Astrocyte of the cerebellum (primary cell): ENCODE results near the gene STC2.

ENCODE experiments used
- DNase-seq: peaks from one replicate; pipeline ENCODE4 v3.0.0-alpha.2; 2011; ENCODE audit warnings: low read depth
- H3K4me3 ChIP-seq: 2 replicates; pipeline ENCODE4 v1.5.1; 2011; ENCODE audit warnings: mild to moderate bottlenecking, low read depth, low read length, moderate library complexity
- CTCF ChIP-seq: IDR thresholded peaks from 2 replicates; pipeline ENCODE4 v1.5.1; 2012; ENCODE audit warnings: low read length, low read depth, moderate library complexity, mild to moderate bottlenecking; ENCODE audit errors: missing control alignments
- in situ Hi-C: cut with HindIII; loops from 2 replicates; pipeline ENCODE4 v1.10.0; 2017; ENCODE audit warnings: low sequenced_read_pairs

Gene STC2

DNA sequence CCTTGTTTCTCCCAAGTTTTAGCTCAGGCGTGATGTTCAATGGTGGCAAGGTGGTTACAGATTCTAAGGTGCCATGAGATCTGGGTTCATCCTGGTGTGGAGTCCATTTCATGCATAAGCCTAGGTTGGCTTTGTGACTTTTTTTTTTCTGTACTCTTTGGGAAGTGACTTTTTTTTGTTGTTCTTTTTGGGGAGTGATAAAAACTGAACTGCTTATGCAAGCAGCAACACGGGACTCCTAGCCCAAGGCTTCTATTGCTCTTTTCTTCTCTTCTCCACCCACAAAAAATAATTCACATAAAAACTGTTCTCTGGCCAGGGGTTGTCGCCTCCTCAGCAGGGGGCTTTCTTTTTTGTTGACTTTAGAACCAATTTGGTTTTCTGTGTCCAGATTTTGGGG is 15.4 kb downstream of the STC2 start:
- DNase-seq, result no peak
- H3K4me3 ChIP-seq, result no peak overlapping the region
- no peak for TF ChIP-seq CTCF
- in situ Hi-C loops, result no loop called here

- DNase-seq, result no peak
- TF ChIP-seq CTCF, result no peak
- in situ Hi-C loops, result no loop called here
- H3K4me3 ChIP-seq, result no peak overlapping the region
Measured at GRCh38 chr5:173311818-173312585, 16.2 kb downstream of the STC2 start.

DNA sequence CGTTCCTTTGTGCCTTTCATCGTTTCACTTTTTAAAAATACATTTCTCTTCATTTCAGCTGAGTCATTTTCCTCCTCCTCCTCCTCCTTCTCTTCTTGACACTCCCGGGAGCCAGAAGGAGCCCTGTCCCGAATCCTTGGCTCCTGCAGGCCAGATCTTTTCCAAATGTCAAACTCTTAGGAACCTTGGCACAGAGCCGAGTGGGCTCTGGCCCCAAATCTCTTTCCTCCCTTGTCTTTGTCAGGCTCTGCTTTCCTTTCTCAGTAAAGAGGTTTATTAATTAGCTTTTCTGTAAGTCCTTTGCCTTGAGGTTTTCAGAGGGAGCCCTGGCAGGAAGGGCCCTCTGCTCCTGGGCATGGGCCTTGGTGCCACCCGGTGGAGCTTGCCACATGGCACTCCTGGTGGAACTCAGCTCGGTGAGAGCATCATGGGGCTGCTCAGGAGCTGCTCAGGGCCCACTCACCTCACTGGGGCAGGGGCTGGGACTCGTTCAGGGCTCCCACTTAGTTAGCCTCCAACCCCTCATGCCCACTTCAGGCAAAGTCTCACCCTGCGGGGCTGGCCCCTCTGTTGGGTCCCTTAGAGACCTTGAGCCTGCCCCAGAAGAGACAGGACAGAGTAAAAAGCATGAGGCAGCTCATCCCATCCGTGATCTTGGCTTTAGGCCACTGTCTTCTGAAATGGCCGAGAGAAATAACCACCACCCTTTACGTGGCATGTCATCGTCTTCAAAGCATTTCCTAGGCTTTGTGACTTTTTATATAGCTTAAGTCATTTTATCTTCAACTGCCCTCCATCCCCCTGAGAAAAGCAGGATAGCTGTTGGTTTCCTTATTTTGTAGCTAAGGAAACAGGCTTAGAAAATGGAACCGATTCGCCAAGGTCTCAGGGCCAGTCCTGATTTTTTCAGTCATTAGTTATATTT is 17.1 kb downstream of the STC2 start:
- DNase-seq, result no peak
- in situ Hi-C loops, result no loop called here
- no peak overlapping the region for H3K4me3 ChIP-seq
- no peak for TF ChIP-seq CTCF

DNA sequence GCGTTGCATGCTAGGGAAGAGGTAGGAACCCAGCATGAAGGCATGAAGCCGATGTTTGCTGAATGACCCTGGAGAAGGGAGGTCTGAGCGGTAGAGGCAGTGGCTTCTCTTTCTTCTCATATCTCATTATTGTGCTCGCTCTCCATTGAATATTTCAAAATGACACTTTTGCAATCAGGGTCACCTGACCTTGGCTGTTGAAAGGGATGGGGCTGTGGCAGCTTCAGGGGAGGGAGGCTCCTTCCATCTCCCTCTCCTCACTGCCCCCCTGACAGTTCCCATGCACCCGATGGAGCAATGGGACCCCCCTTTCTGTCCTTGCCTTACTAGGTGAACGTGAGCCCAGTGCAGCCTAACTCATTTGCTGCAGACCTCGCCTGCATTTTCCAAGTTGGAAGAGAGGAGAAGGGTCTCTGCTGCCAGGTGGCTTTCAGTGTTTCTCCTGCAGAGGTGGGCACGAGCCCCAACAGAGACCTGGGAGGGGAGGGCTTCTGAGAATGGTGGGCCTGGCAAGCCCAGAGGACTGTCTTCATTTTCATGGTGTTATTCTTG is 17.9 kb downstream of the STC2 start:
- H3K4me3 ChIP-seq, result no peak overlapping the region
- in situ Hi-C loops, result no loop called here
- no peak for TF ChIP-seq CTCF
- DNase-seq, result no peak

DNA sequence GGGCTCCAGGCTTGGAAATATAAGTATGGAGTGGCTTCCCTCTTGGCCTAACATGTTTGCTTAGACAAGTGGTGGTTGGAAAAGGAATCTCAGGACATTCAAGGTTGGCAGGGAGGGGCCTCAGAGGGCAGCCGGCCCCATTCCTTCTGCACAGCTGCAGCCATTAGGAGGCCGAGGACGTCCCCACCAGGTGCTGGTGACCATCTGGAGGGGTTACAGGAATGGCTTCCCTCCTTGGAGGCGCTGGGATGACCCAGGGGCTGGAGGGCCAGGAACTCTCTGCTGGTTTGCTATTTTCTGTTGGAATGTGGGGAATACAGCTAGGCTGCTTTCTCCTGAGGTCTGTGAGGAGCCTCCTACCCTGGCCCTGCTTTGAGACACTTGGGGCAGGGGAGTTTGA is 18.5 kb downstream of the STC2 start:
- no peak for TF ChIP-seq CTCF
- no peak for DNase-seq
- in situ Hi-C loops, result no loop called here
- no peak overlapping the region for H3K4me3 ChIP-seq

DNA sequence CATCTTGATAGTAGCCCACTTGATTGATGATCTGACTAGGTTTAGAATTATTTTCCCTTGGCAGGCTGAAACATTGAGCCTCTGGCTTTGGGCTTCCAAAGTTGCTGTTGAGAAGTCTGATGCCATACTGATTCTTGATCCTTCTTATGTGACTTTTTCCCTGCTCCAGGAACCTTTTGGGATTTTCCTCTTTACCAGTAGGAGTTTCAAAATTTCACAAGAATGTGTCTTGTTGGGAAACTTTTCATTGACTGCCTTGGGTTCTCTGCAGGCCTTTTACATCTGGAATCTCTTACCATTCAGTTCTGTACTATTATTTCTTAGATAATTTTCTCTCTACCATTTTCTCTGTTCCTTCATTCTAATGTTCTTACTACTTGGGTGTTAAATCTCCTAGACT is 20.0 kb downstream of the STC2 start:
- in situ Hi-C loops, result no loop called here
- no peak for DNase-seq
- no peak for TF ChIP-seq CTCF
- H3K4me3 ChIP-seq, result no peak overlapping the region
